K562 (cell line): ENCODE measurements around the gene PDE11A. TPM values are rescaled to one million over a fixed set of nuclear protein-coding genes. Genes with fewer than 3 reads are reported as not detected.

ENCODE experiments used
- CHD1 ChIP-seq: fragments of 200-600 bp; sonication (generic); IDR thresholded peaks from one replicate; pipeline ENCODE4 v1.6.1; 2012; ENCODE audit warnings: mild to moderate bottlenecking, moderate library complexity, low read length, inconsistent platforms
- EP300 ChIP-seq: IDR thresholded peaks from 2 replicates; pipeline ENCODE4 v1.6.1; 2012; ENCODE audit warnings: low read length, improper control_type of control experiment
- FOXJ3 ChIP-seq: sonication (generic); formaldehyde crosslinking; IDR thresholded peaks from 2 replicates; pipeline ENCODE4 v1.4.0; 2020; ENCODE audit warnings: mild to moderate bottlenecking, missing genetic modification reagents
- HBP1 ChIP-seq: fragments of 450-650 bp; formaldehyde crosslinking; IDR thresholded peaks from 2 replicates; pipeline ENCODE4 v1.4.0; 2022; ENCODE audit warnings: missing genetic modification characterization
- MTA3 ChIP-seq: fragments of 450-650 bp; formaldehyde crosslinking; IDR thresholded peaks from 2 replicates; pipeline ENCODE4 v1.6.1; 2017; ENCODE audit warnings: mild to moderate bottlenecking, borderline replicate concordance
- NEUROD1 ChIP-seq: fragments of 150-350 bp; IDR thresholded peaks from 2 replicates; pipeline ENCODE4 v1.6.1; 2014; ENCODE audit warnings: borderline replicate concordance, low read length, low read depth; ENCODE audit not compliant: partially characterized antibody
- PURB ChIP-seq: sonication (generic); formaldehyde crosslinking; IDR thresholded peaks from 2 replicates; pipeline ENCODE4 v1.9.0; 2021; ENCODE audit warnings: low read depth, mild to moderate bottlenecking, missing genetic modification reagents
- RUNX1 ChIP-seq: sonication (generic); IDR thresholded peaks from 2 replicates; pipeline ENCODE4 v1.6.1; 2016; ENCODE audit warnings: antibody characterized with exemption, low read depth
- SMAD4 ChIP-seq: fragments of 250-450 bp; sonication (Bioruptor Pico); conservative IDR thresholded peaks from 2 replicates; pipeline ENCODE4 v1.8.0; 2021; ENCODE audit warnings: inconsistent platforms, mild to moderate bottlenecking, moderate library complexity
- SMARCA4 ChIP-seq: fragments of 450-650 bp; IDR thresholded peaks from 2 replicates; pipeline ENCODE4 v1.6.1; 2016
- SRSF9 ChIP-seq: fragments of 200-400 bp; formaldehyde crosslinking; IDR thresholded peaks from 2 replicates; pipeline ENCODE4 v1.6.1; 2017; ENCODE audit warnings: low read depth, low read length, borderline replicate concordance
- TAL1 ChIP-seq: fragments of 450-650 bp; IDR thresholded peaks from 2 replicates; pipeline ENCODE4 v1.6.1; 2016; ENCODE audit warnings: mild to moderate bottlenecking
- THRB ChIP-seq: fragments of 450-650 bp; formaldehyde crosslinking; conservative IDR thresholded peaks from 2 replicates; pipeline ENCODE4 v1.4.0; 2022; ENCODE audit warnings: mild to moderate bottlenecking, missing genetic modification characterization
- ZBTB7A ChIP-seq: IDR thresholded peaks from 2 replicates; pipeline ENCODE4 v1.6.1; 2011; ENCODE audit warnings: low read depth, mild to moderate bottlenecking, low read length, moderate library complexity, borderline replicate concordance; ENCODE audit not compliant: control insufficient read depth
- ZNF311 ChIP-seq: fragments of 250-450 bp; sonication (Bioruptor Pico); IDR thresholded peaks from 2 replicates; pipeline ENCODE4 v1.4.0; 2020; ENCODE audit warnings: mild to moderate bottlenecking, moderate library complexity
- ZNF324 ChIP-seq: fragments of 250-450 bp; sonication (Bioruptor Pico); IDR thresholded peaks from 2 replicates; pipeline ENCODE4 v1.4.0; 2020; ENCODE audit warnings: mild to moderate bottlenecking
- ZNF778 ChIP-seq: fragments of 450-650 bp; formaldehyde crosslinking; IDR thresholded peaks from 2 replicates; pipeline ENCODE4 v1.4.0; 2020; ENCODE audit warnings: mild to moderate bottlenecking, moderate library complexity
- polyA plus RNA-seq, 8 experiments: library from polyadenylated mRNA; depleted of rRNA in 4 of 8; stranded (reverse) in 5 of 8; unstranded in 3 of 8; fragments of >200 nt; fragmentation: Nextera tagmentation in 2 of 8; fragmentation: Illumina TruSeq in 1 of 8; extraction: Ambion mirVana in 2 of 8; extraction: Trizol in 1 of 8; gene quantifications; 2 replicates each; pipeline versions ENCODE4 v1.2.1 to v1.2.3, GENCODE V29; 2011 to 2014; ENCODE audit warnings: inconsistent platforms in 1 of 8, missing spikeins in 1 of 8
- total RNA-seq, 7 experiments: library from RNA; depleted of rRNA in 6 of 7; stranded (reverse); fragments of >200 nt in 6 of 7; fragmentation: Illumina TruSeq in 2 of 7; extraction: Trizol in 2 of 7; gene quantifications; 2 replicates each; pipeline versions ENCODE4 v1.2.1 to v1.2.3, GENCODE V29; 2011 to 2021; ENCODE audit warnings: low replicate concordance in 1 of 7
- TF ChIP-seq, protein P1 (sequence below): fragments of 450-650 bp; IDR thresholded peaks from 2 replicates; pipeline ENCODE4 v1.6.1; 2016; ENCODE audit warnings: mild to moderate bottlenecking
- TF ChIP-seq, protein P2 (sequence below): fragments of 450-650 bp; formaldehyde crosslinking; IDR thresholded peaks from 2 replicates; pipeline ENCODE4 v1.4.0; 2020; ENCODE audit warnings: mild to moderate bottlenecking, moderate library complexity
- TF ChIP-seq, protein P3 (sequence below): fragments of 250-450 bp; sonication (Bioruptor Pico); IDR thresholded peaks from 2 replicates; pipeline ENCODE4 v1.5.1; 2021; ENCODE audit warnings: mild to moderate bottlenecking

The PDE11A gene
- total and polyA plus RNA-seq, 9 of the 15 experiments (the other 6 are each of a cell fraction or from before 2014, with no cell fraction given), result 3.2 to 22.1 (median 5.7) TPM

DNA sequence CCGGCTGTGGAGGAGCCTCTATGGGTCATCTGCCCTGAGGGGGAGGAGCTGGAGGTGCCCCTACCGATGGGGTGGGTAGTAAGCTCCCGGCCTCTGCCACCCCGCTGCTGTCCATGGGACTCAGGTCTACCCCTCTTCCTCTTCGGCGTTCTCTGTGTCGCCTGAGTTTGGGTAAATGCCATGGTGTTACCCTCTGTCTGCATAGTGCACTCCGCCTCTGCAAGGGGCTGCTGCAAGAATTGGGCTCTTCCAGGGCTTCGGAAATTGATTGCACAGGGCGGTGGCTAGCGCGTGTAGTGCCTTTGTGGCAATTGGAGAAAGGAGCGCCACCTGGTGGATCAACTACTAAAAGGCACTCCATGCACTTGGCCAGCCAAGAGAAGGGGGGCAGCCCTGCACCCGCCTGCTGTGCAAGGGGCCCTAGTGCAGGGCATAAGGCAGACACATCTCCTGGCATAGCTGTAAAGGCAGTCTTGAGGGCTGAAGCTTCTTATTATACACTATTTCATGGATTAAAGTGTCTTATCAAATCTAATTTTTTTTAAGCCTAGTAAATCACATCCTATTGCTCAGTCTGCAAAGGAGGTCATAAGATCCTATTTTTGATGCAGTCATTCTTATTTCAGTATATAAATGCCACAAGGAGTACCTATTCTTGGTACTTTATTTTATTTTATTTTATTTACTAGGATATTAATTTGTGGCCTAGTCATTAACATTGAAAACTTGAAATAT is 308.9 kb downstream of the PDE11A start (continued):
- TF ChIP-seq, protein P1, sequence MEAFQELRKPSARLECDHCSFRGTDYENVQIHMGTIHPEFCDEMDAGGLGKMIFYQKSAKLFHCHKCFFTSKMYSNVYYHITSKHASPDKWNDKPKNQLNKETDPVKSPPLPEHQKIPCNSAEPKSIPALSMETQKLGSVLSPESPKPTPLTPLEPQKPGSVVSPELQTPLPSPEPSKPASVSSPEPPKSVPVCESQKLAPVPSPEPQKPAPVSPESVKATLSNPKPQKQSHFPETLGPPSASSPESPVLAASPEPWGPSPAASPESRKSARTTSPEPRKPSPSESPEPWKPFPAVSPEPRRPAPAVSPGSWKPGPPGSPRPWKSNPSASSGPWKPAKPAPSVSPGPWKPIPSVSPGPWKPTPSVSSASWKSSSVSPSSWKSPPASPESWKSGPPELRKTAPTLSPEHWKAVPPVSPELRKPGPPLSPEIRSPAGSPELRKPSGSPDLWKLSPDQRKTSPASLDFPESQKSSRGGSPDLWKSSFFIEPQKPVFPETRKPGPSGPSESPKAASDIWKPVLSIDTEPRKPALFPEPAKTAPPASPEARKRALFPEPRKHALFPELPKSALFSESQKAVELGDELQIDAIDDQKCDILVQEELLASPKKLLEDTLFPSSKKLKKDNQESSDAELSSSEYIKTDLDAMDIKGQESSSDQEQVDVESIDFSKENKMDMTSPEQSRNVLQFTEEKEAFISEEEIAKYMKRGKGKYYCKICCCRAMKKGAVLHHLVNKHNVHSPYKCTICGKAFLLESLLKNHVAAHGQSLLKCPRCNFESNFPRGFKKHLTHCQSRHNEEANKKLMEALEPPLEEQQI, result no peak
- TF ChIP-seq TAL1 (no peak), ZNF778 (CRISPR knock-in tag) (no peak), ZNF311 (CRISPR knock-in tag) (no peak), EP300 (no peak), HBP1 (CRISPR knock-in tag) (no peak), CHD1 (no peak), ZNF324 (CRISPR knock-in tag) (no peak), MTA3 (peak; percentile 37; the same call in 1 of the 2 replicates), PURB (CRISPR knock-in tag) (no peak), NEUROD1 (peak; percentile 37), FOXJ3 (CRISPR knock-in tag) (no peak), SRSF9 (no peak), RUNX1 (no peak), ZBTB7A (no peak), SMAD4 (CRISPR knock-in tag) (0 out of 2 replicates have a peak, but pooled peaks have one; percentile 24), SMARCA4 (no peak), THRB (CRISPR knock-in tag) (no peak)
- TF ChIP-seq, protein P2, sequence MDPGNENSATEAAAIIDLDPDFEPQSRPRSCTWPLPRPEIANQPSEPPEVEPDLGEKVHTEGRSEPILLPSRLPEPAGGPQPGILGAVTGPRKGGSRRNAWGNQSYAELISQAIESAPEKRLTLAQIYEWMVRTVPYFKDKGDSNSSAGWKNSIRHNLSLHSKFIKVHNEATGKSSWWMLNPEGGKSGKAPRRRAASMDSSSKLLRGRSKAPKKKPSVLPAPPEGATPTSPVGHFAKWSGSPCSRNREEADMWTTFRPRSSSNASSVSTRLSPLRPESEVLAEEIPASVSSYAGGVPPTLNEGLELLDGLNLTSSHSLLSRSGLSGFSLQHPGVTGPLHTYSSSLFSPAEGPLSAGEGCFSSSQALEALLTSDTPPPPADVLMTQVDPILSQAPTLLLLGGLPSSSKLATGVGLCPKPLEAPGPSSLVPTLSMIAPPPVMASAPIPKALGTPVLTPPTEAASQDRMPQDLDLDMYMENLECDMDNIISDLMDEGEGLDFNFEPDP (CRISPR knock-in tag), result no peak
- TF ChIP-seq, protein P3, sequence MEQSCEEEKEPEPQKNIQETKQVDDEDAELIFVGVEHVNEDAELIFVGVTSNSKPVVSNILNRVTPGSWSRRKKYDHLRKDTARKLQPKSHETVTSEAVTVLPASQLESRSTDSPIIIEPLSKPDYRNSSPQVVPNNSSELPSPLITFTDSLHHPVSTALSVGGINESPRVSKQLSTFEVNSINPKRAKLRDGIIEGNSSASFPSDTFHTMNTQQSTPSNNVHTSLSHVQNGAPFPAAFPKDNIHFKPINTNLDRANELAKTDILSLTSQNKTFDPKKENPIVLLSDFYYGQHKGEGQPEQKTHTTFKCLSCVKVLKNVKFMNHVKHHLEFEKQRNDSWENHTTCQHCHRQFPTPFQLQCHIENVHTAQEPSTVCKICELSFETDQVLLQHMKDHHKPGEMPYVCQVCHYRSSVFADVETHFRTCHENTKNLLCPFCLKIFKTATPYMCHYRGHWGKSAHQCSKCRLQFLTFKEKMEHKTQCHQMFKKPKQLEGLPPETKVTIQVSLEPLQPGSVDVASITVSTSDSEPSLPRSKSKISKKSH (CRISPR knock-in tag), result no peak
